HG03575 (cell line): ENCODE data around the gene SLX9.
"Not testable (repeated sequence)": the region's sequence is repeated elsewhere in the genome, so short reads cannot be mapped to it uniquely, and the experiment has no call there.

Experiments
- ATAC-seq: cut with Tn5 transposase; IDR thresholded peaks from one replicate; pipeline ENCODE4 v1.9.1; 2021; ENCODE audit not compliant: unreplicated experiment, insufficient number of reproducible peaks, low FRiP score; ENCODE audit errors: extremely low read depth

Gene SLX9

DNA sequence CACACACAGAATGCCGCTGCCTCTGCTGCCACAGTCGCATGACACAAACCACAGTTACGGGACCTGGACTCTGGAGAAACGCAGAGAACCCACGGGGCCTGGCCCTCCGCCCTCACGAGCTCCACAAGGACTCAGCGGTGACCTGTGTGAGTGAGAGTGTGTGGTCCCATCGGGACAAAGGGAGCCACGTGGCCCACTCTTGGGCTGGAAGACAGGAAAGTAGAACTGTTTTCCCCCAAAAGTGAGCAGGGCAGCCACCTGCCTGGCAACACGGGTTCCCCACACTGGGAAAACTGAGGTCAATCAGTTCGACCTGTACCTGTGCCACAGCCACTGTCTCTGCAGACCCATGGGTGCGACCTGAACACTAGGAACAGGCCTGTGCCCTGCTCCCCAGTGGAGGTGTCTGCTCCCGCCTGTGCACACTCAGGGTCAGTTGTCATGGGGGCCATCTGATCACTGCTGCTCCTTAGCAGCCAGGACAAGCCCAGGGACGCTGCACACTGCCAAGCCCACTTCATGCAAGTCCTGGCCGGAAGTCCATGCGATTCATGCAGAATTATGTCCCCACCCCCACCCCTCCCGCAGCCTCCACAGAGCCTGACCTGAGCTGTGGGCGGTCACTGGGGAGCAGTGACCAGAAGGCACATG, 80.2 kb downstream of the SLX9 start:
- no peak for ATAC-seq

DNA sequence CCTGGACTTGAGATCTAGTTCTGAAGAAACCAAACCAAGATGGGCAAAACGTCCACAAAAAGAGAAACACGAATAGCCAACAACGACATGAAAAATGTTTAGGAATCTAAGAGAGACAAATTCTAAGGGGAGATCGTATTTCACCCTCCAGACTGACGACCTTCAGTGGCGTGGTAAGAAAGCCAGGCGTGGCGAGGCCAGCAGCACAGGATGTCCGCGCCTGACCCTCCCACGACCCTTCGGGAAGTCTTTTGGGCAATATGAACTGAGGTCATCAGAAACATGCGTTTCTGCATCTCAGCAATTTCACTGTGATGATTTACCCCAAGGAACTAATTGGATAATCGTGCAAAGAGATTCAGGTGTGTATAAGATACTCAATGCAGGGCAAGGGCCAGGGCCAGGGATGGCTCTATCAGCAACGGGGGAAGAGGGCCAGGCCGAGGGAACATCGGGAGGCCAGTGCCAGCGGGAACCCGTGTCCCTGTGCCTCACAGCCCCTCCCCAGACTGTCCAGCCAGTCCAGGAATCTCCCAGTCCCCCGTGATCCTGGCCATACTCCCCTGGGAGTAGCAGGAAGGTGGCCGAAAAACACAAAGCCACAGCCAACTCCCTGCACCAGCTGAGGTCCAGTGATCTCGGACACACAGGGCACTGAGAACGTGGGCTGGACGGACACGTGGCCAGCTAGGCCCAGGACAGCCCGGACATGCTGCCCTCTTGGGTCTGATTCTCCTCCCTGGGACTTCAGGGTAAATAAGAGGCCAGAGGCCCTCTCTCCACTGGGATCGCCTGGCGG, 81.0 kb downstream of the SLX9 start:
- ATAC-seq = no peak

DNA sequence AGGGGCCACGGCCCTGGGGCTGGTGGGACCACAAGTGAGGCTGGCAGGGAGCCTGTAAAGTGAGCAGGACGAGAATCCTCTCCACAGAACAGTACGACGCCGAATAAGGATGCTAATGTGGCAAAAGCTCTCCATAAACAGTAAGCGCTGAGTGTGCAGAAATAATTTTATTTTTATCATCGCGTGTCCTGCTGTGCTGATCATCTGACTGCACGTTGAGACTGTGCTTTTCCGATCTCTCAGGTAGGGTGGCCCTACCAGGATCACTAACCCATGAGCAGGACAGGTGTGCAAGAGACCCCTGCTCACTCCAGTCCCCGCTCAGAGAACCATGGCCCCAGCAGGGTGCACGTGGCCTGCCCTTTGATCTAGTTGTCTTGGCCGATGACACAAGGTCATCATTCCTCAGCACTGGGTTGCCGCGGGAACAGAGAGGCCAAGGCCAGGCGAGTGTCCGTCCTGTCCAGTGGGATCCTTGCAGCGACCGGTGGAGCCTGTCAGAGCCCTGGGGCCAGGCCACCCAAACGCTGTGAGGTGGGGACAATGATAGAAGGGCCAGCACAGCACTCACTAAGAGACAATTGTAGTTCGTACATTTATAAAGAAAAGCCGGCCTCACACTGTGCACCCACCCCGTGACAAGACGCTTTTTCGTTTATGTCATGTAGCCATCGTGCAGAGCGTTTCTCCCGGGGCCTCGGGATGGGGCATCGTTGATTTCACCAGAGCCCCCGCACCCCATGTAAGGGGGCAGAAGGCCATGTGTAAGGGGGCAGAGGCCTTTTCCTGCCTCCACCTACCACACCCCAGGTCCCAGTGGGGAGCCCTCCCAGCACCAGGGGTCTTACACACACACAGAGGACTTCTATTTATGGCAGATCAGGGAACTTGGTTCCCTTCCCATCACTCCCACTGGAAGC, 81.9 kb downstream of the SLX9 start:
- ATAC-seq = no peak

DNA sequence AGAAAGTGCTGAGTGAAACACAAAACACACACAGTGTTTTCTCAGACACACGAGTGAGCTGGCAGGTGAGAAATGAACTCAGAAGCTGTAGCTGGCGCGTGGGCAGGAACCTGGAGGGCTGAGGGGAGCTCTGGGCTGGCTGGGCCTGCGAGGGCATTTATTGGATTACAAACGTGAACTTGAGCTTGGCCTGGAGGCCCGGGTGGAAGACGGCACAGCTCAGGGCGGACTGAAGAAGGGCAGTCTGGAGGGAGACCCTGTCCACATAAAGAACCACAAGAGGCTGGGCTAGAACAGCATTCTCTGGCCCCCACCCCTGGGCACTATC, 82.5 kb downstream of the SLX9 start:
- no peak for ATAC-seq

DNA sequence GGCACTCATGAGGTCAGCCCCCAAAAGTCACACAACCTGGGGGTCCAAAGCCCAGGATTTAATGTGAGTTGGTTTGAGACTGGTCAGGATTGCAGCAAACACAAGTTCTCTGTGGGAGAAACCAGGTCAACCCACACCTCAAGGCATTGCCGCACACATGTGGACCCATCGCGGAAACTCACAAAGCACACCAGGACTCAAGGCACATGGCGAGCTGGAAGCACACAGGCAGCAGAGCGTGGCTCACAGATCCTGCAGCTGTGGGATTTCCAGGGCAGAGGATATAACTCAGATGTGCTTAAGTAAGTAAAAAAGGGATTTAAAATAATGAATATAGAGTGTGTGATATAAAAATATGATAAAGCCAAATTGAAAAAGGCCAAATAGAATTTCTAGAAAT, 82.9 kb downstream of the SLX9 start:
- ATAC-seq = no peak

DNA sequence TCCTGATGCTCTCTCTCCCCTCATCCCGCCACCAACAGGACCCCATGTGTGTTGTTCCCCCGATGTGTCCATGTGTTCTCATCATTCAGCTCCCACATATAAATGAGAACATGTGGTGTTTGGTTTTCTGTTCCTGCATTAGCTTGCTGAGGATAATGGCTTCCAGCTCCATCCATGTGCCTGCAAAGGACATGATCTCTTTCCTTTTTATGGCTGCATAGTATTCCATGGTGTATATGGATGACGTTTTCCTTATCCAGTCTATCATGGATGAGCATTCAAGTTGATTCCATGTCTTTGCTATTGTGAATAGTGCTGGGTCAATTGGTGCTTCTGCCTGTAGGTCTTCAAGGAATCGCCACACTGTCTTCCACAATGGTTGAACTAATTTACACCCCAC, 84.7 kb downstream of the SLX9 start:
- not testable (repeated sequence) for ATAC-seq

DNA sequence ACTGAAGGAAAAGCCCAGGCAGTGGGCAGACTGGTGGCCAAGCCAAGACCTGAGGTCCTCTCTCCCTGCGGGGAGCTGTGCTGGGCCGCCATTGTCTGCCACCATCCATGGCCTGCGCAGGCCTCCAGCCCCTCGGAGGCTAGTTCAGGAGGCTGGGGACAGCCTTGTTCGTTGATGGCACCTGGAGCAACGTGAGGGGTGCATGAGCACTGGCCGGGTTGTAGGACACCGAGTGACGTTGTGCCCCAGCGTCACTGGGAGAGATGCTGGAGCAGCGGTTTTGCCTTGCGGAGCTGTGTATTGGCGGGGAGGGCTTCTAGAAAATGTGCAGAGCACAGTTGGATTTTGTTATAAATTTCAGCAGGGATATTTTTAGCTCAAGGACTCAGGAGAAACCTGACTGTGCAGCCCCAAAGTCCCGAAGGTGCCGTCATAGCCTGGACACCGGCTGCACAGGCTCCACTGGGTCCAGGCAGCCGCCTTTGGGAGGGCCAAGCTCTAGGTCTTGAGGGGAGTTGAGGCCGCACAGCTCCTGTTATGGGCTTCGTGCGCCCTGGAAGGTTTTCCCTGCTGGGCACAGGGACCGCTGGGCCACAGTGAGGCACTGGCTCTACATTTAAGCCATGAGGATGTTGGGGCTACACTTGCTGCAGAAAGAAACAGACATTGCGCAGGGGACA, 86.4 kb downstream of the SLX9 start:
- ATAC-seq = no peak
